ENCODE measurements around the gene CLTCL1.
"Not testable (repeated sequence)": the region's sequence is repeated elsewhere in the genome, so short reads cannot be mapped to it uniquely, and the experiment has no call there.

Gene CLTCL1

DNA sequence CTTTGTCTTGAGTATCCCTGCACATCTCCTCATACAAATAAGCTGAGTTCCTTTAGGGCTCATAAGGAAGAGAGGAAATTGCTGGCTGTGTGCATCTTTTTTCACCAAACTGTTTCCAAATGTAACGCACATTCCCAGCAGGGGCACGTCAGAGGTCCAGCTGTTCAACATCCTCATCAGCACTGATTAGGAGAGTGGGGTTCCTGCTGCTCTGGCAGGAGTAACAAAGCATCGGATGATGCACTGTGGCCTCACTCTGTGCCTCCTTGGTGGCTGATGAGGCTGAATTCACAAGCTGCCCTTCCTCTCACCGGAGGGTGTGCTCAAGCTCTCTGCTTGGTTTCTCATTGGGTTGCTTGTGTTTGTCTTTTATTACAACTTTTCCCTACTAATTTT is 77.4 kb downstream of the CLTCL1 start:
- no peak for DNase-seq

DNA sequence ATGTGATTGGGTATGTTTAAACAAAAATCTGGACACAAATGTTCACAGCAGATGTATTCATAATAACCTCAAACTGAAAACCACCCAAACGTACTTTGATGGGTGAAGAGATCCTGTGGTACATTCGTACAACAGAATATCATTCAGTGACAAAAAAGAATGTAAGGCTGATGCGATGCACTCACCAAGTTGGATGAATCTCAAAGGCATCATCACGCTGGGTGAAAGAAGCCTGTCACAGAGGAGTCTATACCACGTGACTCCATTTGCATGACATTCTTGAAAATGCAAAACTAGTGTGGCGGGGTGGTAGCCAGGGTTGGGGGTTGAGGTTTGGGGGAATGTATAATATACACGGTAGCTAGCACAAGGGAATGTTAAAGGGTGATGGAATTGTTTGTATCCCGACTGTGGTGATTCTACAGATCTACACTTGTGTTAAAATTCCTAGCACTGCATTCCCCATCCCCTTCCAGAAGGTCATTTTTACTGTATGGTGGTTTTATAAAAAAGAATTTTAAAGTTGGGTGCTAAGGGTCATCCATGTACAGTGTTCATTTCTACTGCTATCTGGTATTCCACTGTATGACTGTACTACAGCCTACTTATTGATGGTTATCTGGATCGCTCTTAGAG is 78.0 kb downstream of the CLTCL1 start:
- no peak for DNase-seq

- DNase-seq: no peak
These were observed 78.5 kb downstream of the CLTCL1 start for GRCh38 chr22:19213001-19213400.

GRCh38 chr22:19212302-19212870 is 79.1 kb downstream of the CLTCL1 start:
- no peak for DNase-seq

GRCh38 chr22:19210188-19210587 is 81.3 kb downstream of the CLTCL1 start:
- no peak for DNase-seq

- DNase-seq: no peak
These were observed 83.2 kb downstream of the CLTCL1 start for GRCh38 chr22:19208287-19208847.

GRCh38 chr22:19207884-19208283 is 83.6 kb downstream of the CLTCL1 start:
- DNase-seq: no peak

DNA sequence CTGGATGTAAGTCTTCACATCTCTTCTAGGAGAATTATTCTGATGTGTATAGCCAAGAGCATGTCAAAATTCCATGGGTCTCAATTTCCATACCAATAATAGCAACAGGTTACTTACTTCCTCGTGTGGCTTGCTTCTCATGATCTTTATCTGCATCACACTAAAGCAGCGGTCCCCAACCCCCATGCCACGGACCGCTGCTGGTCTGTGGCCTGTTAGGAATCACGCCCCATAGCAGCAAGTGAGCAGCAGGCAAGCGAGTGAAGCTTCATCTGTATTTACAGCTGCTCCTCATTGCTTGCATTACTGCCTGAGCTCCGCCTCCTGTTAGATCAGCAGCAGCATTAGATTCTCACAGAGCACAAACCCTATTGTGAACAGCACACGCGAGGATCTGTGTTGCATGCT is 84.1 kb downstream of the CLTCL1 start:
- no peak for DNase-seq

DNA sequence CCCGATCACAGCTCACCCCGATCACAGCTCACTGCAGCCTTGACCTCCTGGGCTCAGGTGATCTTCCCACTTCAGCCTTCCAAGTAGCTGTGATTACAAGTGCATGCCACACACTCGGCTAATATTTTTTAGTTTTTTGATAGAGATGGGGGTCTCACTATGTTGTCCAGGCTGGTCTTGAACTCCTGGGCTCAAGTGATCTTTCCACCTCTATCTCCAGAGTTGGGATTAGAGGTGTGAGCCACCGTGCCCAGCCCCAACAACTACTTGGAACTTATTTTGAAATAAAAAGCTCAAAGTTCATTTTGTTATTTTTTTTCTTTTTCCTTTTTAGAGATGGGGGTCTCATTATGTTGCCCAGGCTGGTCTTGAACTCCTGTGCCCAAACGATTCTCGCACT is 85.2 kb downstream of the CLTCL1 start:
- no peak for DNase-seq

DNA sequence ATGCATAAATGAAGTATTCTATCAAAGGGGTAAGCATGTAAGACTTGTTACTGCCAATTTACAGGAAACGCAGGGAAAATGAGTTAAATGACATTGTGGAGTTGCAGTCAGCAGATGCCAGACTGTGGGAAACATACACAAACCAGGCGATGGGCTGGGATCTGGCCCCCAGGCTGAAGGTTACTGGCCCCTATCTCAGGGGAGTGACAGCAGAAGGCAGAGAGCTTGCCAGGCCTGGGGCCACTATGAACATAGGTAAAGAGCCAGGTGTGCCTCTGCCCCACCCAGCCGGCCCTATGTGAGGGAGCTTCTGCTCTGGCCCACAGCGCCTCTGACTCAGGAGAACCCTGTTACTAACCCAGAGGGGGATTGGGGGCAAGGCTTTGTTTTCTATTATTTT is 86.9 kb downstream of the CLTCL1 start:
- no peak for DNase-seq

DNA sequence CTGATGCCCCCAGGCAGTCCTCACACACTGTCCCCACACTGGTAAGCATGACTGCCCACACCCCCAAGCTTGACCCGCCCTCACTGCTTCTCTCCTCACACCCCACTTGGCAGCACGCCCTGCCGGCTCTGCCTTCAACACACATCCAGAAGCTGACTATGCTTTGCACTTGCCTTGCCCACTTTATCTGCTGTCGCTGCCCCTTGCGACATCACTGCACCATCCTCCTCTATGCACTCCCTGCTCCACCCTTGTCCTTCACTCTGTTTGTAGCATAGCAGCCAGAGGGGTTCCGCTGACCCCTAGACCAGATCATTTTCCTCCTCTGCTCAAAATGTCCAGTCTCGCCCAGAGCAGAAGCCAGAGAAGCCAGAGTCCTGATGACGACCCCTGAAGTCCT is 87.7 kb downstream of the CLTCL1 start:
- DNase-seq: no peak

DNA sequence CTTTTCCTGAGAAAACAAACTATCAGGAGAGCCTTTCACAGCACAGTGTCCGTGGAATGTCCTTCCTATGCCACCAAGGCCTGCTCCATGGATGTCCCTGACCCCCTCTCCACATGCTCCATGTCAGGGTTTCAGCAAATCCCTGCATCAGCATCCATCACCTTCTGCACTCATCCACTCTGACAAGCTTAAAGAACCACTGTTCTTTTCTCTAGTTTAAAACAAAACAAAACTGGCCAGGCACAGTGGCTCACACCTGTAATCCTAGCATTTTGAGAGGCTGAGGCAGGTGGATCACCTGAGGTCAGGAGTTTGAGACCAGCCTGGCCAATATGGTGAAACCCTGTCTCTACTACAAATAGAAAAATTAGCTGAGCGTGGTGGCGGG is 88.7 kb downstream of the CLTCL1 start:
- not testable (repeated sequence) for DNase-seq

DNA sequence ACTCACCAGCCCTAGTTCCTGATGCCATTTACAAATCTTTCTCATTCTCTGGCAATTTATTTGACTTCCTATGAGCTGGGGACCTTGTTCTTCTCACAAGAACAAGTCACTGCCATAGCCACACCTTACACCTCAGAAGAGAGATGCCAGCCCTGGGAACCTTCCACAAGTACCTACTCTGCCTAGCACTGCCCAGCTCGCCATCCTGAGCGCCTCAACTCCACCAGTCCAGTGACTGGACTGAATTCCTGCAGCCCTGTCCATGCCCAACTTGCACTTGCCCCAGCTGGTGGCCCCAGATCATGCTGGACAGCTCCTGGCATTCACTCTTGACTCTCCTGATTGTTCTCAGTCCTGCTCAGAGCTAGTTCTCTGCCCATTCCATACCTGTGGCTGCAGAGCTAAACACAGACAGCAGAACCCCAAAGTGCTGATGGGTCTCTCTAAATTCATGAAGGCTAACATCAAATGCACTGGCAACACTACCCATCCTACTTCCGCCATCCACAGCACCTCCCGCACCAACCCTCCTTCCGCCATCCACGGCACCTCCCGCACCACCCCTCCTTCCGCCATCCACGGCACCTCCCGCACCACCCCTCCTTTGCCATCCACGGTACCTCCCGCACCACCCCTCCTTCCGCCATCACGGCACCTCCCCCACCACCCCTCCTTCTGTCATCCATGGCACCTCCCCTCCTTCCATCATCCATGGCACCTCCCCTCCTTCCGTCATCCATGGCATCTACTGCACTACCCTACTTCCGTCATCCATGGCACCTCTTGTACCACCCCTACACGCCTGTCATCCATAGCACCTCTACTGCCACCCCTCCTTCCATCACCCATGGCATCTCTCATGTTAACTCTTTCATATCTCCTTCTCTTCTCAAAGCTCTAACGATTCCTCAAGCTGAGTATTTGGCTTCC is 89.4 kb downstream of the CLTCL1 start:
- no peak for DNase-seq

GRCh38 chr22:19201130-19201868 is 90.2 kb downstream of the CLTCL1 start:
- DNase-seq: no peak

DNA sequence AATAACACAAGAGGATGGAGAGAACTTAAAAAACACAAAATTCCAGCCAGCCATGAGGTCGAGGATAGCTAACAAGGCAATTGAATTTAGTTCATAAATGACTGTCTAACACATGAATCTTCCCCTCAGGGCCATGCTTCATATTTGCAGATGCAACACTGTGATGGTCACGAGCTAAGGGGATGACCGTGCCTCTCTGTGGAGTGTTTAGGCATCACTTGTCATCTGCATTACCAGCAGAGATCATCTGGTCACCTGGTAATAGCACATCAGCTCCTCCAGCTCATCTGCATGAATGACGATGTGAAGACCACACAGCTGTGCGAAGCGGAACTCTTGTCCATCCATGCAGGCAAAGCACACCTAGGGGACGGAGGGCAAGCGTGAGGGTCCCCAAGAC is 92.0 kb downstream of the CLTCL1 start:
- no peak for DNase-seq

- no peak for DNase-seq
These were observed 93.3 kb downstream of the CLTCL1 start for GRCh38 chr22:19197997-19198865.

GRCh38 chr22:19196841-19197612 is 94.5 kb downstream of the CLTCL1 start:
- no peak for DNase-seq

GRCh38 chr22:19195796-19196731 is 95.5 kb downstream of the CLTCL1 start:
- no peak for DNase-seq

DNA sequence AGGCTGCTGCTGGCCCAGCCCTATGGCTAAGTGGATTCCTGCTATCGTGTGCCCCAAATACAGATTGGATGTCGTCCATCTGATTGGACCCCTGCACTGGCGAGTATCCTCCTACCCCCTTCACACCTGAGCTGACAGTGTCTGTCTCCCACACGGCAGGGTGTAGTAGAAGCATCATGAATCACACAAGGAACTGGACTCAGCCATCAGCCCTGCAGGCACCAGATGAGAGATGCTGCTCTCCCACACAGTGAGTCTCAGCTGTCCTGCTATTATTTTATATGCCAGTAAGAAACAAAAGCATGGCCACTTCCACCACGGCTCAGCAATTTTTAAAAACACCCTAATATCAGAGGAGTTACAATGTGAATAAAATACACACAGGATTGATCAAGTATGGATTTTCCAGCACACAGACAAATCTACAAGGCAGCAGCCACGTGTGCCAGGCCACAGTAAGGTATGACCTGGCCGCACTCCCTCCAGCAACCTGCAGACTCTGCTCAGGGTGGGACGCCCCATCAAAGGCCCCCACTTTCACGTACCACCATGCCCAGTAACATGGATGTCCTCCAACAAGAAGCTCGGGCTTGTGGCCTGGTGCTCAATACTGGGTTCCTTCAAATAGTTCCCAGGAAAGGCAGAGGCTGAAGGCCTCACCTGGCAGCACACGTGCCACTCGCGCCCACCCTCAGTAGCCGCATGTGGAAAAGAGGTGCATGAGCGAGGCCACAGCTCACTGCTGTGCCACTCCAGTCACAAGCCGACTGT is 96.6 kb downstream of the CLTCL1 start:
- no peak for DNase-seq
